Body of pancreas (tissue), 4 donors: ENCODE results near the gene NOPCHAP1.

Experiments
- CTCF ChIP-seq, 7 experiments: fragments of 450-650 bp in 4 of 7; fragments of 200-600 bp in 3 of 7; sonication (generic) in 3 of 7; IDR thresholded peaks; one replicate each; pipeline ENCODE4 v1.5.1; 2016 to 2019; ENCODE audit warnings: antibody characterized with exemption in 7 of 7
- POLR2A ChIP-seq, 3 donors: fragments of 450-650 bp; IDR thresholded peaks; one replicate each; pipeline ENCODE4 v1.6.1; 2016; ENCODE audit warnings: antibody characterized with exemption in 3 of 3, mild to moderate bottlenecking in 2 of 3

- TF ChIP-seq CTCF (IDR thresholded peaks at IDR 0.05): no peak
- TF ChIP-seq POLR2A (IDR thresholded peaks at IDR 0.05): no peak
These were observed 32.8 kb upstream of the NOPCHAP1 start for GRCh38 chr12:104953323-104953722.
